GM18526 (cell line): ENCODE data around the gene VSIG2.

Experiments used
- POLR2A ChIP-seq: IDR thresholded peaks from 3 replicates; pipeline ENCODE4 v1.6.1; 2011; ENCODE audit not compliant: insufficient read length; ENCODE audit errors: extremely low read depth

The VSIG2 gene

GRCh38 chr11:124751741-124752470 lies at the start of gene VSIG2:
Gene VSIG2 (minus strand): TSS chr11:124752255. CDS start chr11:124752137, 118 bp downstream.
- TF ChIP-seq POLR2A = no peak

GRCh38 chr11:124801014-124801413 lies 49.0 kb upstream of the VSIG2 start:
- TF ChIP-seq POLR2A = no peak

GRCh38 chr11:124800226-124800929 lies 48.3 kb upstream of the VSIG2 start, which contains the start of gene MSANTD2:
Gene MSANTD2 (minus strand): TSS chr11:124800406. CDS start chr11:124800380, 26 bp downstream.
- TF ChIP-seq POLR2A = peak; percentile 97

- no peak for TF ChIP-seq POLR2A
Measured at GRCh38 chr11:124799348-124800225, 47.5 kb upstream of the VSIG2 start.

GRCh38 chr11:124798991-124799347 lies 46.9 kb upstream of the VSIG2 start:
- TF ChIP-seq POLR2A = no peak

GRCh38 chr11:124796312-124796711 lies 44.3 kb upstream of the VSIG2 start:
- TF ChIP-seq POLR2A = no peak

- TF ChIP-seq POLR2A = no peak
Measured at GRCh38 chr11:124793466-124794278, 41.6 kb upstream of the VSIG2 start.

GRCh38 chr11:124791626-124792341 lies 39.7 kb upstream of the VSIG2 start:
- no peak for TF ChIP-seq POLR2A

- TF ChIP-seq POLR2A = no peak
Measured at GRCh38 chr11:124788521-124788920, 36.5 kb upstream of the VSIG2 start.

- no peak for TF ChIP-seq POLR2A
Measured at GRCh38 chr11:124784051-124784450, 32.0 kb upstream of the VSIG2 start.

GRCh38 chr11:124783002-124783401 lies 30.9 kb upstream of the VSIG2 start:
- no peak for TF ChIP-seq POLR2A

GRCh38 chr11:124779568-124779967 lies 27.5 kb upstream of the VSIG2 start:
- no peak for TF ChIP-seq POLR2A

- no peak for TF ChIP-seq POLR2A
Measured at GRCh38 chr11:124778281-124778680, 26.2 kb upstream of the VSIG2 start.
